ENCODE results near the gene ANK2. TPM values are rescaled to one million over a fixed set of nuclear protein-coding genes. Genes with fewer than 3 reads are reported as not detected.

Gene ANK2
- total RNA-seq, 4 donors from 2014 or later = 27.4 to 142 (median 47.2) TPM

DNA sequence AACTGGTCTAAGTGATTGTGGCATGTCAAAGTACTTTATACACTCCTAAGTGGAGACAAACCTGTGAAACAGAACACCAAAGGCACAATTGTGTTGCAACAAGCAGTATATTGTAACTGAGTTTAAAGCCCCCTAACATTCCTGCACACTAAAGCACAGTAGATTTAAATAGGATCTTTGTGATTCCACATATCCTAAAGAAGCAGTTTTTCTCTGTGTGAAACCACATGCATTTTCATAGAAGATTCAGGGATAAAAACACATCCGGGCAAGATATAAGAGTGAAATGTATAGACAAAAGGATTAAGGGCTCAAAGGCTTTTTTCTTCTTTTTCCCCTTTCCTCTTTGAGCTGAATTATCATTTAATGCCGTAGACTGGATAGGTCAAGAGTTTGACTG is 82.2 kb downstream of the ANK2 start:
- H3K27me3 ChIP-seq = no peaks in the 10 kb centered on the region
- intact Hi-C loops (cut with DNase I; ENCODE audit: low total_unique reads) = no loop called here
- TF ChIP-seq, protein P1, sequence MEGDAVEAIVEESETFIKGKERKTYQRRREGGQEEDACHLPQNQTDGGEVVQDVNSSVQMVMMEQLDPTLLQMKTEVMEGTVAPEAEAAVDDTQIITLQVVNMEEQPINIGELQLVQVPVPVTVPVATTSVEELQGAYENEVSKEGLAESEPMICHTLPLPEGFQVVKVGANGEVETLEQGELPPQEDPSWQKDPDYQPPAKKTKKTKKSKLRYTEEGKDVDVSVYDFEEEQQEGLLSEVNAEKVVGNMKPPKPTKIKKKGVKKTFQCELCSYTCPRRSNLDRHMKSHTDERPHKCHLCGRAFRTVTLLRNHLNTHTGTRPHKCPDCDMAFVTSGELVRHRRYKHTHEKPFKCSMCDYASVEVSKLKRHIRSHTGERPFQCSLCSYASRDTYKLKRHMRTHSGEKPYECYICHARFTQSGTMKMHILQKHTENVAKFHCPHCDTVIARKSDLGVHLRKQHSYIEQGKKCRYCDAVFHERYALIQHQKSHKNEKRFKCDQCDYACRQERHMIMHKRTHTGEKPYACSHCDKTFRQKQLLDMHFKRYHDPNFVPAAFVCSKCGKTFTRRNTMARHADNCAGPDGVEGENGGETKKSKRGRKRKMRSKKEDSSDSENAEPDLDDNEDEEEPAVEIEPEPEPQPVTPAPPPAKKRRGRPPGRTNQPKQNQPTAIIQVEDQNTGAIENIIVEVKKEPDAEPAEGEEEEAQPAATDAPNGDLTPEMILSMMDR (IDR thresholded peaks at IDR 0.05) = no peak
- TF ChIP-seq POLR2A (IDR thresholded peaks at IDR 0.05) = no peak
- no peak overlapping the region for H3K27ac ChIP-seq
- H3K9me3 ChIP-seq = no peaks in the 10 kb centered on the region
- no peaks in the 10 kb centered on the region for H3K4me1 ChIP-seq
- no peaks in the 10 kb centered on the region for H3K36me3 ChIP-seq
- DNase-seq = no peak
- no peak overlapping the region for H3K4me3 ChIP-seq

DNA sequence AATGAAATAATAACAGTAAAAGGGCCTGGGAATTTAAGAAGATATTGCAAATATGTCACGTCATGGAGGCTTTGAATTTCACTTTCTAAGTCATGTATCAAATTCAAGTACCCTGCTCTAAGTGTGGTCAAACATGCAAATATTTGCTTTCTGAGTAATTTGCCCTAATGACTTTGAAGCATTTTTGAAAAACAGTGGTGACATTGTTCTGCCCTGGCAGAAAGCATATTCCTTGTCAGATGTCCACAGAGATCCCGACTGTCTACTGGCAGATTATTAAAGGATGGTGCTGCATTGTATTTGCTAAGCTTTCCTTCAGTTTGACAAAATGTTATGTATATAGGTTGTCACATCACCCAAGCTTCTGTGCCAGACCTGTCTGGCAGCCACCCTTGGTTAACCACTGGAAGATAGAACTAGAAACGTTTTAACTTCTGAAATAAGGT is 92.5 kb downstream of the ANK2 start:
- Histone ChIP-seq H3K9me3 (no peaks in the 10 kb centered on the region), H3K27ac (no peak overlapping the region), H3K4me3 (no peak overlapping the region), H3K27me3 (no peaks in the 10 kb centered on the region), H3K4me1 (no peaks in the 10 kb centered on the region), H3K36me3 (no peaks in the 10 kb centered on the region)
- no peak for TF ChIP-seq POLR2A (IDR thresholded peaks at IDR 0.05)
- TF ChIP-seq, protein P1 (IDR thresholded peaks at IDR 0.05) = no peak
- intact Hi-C loops (cut with DNase I; ENCODE audit: low total_unique reads) = no loop called here
- DNase-seq = no peak

DNA sequence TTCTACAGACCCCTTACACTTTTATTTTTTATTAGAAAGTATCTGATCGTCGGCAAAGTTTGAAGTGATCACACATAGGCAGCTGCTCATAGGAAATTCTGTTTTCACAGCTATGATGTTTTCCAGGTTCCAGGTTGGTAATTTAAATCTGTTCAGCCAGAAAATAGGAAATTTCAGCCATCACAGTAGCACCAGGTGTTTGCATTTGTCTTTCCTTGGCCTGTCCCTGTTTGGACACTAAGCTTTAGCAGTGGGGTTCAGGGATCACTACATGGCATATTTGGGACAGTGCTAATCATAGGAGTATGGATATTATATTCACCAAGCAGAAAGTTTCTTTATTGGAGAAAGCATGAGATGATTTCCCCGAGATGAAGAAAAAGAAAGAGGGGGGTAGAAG is 92.9 kb downstream of the ANK2 start:
- DNase-seq = no peak
- no peaks in the 10 kb centered on the region for H3K36me3 ChIP-seq
- no peaks in the 10 kb centered on the region for H3K9me3 ChIP-seq
- no peaks in the 10 kb centered on the region for H3K4me1 ChIP-seq
- intact Hi-C loops (cut with DNase I; ENCODE audit: low total_unique reads) = no loop called here
- H3K27me3 ChIP-seq = no peaks in the 10 kb centered on the region
- no peak overlapping the region for H3K27ac ChIP-seq
- TF ChIP-seq POLR2A (IDR thresholded peaks at IDR 0.05) = no peak
- TF ChIP-seq, protein P1 (IDR thresholded peaks at IDR 0.05) = no peak
- H3K4me3 ChIP-seq = no peak overlapping the region

DNA sequence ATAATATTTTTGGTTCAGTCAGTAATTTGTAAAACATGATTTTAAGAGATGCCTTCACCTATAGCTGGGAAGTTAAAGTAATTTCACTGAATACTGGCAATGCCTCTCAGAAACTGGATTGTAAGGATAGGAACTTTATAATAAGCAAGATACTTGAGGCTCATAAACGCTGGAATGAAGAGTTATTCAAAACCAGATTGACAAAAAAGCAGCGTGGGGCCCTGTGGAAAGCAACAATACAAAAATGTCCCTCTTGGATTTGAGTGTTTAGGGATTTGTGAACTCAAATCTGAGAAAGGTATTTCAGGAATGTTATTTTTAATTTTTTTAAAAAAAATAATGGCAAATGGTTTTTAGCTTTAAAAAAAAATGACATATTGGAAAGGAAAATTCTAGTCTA is 94.6 kb downstream of the ANK2 start:
- Histone ChIP-seq H3K27ac (no peak overlapping the region), H3K27me3 (no peaks in the 10 kb centered on the region), H3K9me3 (no peaks in the 10 kb centered on the region), H3K36me3 (no peaks in the 10 kb centered on the region), H3K4me3 (no peak overlapping the region), H3K4me1 (no peaks in the 10 kb centered on the region)
- TF ChIP-seq, protein P1 (IDR thresholded peaks at IDR 0.05) = no peak
- TF ChIP-seq POLR2A (IDR thresholded peaks at IDR 0.05) = no peak
- no peak for DNase-seq
- intact Hi-C loops (cut with DNase I; ENCODE audit: low total_unique reads) = no loop called here

DNA sequence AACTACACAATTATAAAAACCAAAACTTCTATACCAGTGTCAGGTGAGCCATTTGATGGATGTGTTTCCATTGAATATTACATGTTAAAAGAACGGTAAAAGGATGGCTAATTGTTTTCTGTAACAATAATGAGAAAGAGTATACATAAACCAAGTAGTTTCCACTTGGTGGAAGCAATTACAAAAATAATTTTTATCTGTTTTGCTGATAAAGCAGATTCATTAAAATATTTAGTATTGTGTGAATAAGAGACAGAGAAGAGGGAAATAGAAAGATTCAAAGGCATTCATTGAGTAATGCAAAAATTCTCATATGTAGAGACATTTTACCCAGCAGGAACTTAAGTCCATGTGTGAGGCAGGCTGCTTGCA is 95.7 kb downstream of the ANK2 start:
- no peak overlapping the region for H3K4me3 ChIP-seq
- no peaks in the 10 kb centered on the region for H3K27me3 ChIP-seq
- H3K36me3 ChIP-seq = no peaks in the 10 kb centered on the region
- H3K9me3 ChIP-seq = no peaks in the 10 kb centered on the region
- TF ChIP-seq, protein P1 (IDR thresholded peaks at IDR 0.05) = no peak
- TF ChIP-seq POLR2A (IDR thresholded peaks at IDR 0.05) = no peak
- DNase-seq = no peak
- intact Hi-C loops (cut with DNase I; ENCODE audit: low total_unique reads) = no loop called here
- peak overlapping the region; percentile 2 to 38 for H3K27ac ChIP-seq
- H3K4me1 ChIP-seq = no peaks in the 10 kb centered on the region

Data from uterus (tissue), 4 donors.